Fibroblast of skin of right biceps (primary cell): ENCODE results near the gene PM20D1.
"Not testable (repeated sequence)": the region's sequence is repeated elsewhere in the genome, so short reads cannot be mapped to it uniquely, and the experiment has no call there.

Experiments used
- DNase-seq: peaks from one replicate; pipeline ENCODE4 v3.0.0-alpha.2; 2013

PM20D1 gene

DNA sequence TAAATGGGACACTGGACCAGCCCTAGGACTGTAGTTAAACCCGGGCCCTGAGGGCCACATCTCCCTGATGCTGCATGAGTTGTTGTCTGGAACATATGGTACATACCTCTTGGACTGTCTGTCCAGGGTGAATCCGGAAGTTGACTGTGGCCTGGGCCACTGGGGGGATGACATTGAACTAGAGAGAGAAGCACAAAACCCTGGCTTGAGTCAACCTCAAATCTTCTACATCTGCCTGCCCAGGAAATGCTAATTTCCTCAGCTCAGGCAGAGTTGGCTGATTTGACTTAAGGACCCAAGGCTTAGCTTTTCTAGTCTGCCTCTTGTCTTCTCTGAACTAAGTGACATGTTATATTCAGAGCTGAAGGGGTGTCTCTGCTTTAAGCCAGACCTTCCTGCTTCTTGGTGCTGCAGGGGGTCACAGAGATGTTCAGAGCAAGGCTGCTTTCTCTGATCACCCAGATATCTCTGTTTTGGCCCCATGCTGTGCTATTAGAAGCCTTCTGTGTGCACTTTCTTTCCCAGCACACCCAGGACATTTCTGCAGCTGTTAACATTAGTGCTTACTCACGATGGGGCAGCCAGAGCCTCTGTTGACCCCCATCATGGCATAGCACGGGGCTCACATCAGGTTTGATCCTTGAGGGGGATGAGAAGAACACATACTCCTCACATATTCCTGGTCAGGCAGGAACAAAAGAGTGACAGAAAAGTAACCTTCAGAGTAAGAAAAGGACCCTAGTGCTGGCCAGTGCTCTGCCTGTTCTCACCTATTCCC, 9.6 kb downstream of the PM20D1 start:
- DNase-seq, result no peak

DNA sequence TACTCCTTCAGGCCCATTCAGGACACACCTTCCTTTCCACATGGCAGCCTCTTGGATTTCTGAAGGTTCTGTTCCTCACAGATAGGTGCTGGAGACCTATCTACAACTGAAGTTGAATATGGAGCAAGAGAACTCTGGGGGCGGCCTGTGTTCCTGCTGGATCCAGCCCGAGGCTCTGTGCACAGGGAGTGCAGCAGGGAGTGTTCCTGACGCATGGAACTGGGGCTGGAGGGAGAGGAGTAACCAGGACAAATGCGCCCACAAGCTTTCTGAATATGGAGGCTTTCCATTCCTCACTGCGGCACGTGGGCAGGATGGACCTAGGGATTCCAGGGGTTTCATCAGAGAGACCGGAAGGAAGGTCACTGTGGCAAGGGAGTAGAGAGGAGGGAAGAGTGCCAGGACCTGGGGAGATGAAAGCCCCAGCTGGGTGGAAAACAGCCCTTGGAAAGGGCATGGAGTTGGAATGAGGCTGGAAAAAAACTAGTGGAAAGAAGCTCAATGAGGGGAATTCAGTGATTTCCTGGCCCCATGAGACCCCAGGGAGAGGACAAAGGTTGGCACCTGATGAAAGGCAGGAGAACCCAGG, 12.5 kb downstream of the PM20D1 start:
- DNase-seq, result no peak

DNA sequence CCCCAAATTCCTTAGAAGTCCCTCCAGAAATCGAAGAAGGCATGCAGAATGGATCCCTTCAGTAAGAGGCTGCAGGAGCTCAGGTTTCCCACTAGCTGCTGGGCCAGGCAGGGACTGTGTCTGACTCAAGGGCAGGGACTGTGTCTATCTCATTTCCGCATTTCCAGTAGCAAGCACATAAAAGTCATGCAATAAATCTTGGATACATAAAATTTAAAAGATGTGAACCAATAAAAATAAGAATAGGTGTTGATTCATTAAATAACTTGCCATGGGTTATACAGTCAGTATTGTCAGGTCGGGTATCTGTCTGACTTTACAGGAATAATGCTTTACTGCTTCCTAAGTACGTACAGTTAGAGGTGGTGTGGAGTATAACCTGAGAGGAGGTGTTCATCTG, 15.2 kb downstream of the PM20D1 start:
- DNase-seq, result no peak

DNA sequence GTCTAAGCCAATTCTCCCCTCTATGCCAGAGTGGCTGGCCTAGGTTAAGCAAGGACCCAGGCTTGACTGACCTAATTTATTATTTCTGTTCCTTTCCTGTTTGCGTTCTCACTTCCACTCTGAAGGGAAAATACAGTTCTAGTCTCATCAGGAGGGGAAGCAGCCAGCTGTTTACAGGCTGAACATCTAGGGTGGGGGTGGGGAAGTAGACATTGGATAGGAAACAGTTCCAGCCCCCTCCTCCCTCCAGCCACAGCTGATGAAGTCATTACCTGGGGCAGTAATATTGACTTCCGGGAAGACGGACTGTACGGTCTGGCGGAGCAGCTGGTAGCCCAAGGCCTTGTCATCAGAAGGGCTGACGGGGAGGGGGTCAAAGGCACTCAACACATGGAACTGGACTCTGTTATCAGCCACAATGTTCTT, 17.6 kb downstream of the PM20D1 start:
- no peak for DNase-seq

DNA sequence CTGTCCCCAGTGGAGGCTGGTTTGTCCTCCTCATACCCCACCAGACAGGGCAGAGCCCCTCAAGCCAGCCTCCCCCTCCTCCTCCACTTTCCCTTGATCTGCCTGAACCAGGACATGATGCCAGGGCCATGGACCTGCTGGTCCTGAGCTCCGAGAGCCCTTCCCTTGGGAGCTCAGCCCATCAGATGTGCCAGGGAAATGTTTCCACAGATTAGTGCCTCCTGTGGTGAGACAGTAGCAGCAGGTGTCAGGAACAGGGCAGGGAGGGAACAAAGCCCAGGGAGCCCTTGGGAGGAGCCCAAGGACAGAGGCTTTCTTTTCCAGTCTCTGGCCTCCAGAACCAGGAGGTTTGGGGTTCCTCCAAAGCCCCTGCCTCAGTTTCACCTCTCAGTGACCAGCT, 22.3 kb downstream of the PM20D1 start:
- DNase-seq, result no peak

DNA sequence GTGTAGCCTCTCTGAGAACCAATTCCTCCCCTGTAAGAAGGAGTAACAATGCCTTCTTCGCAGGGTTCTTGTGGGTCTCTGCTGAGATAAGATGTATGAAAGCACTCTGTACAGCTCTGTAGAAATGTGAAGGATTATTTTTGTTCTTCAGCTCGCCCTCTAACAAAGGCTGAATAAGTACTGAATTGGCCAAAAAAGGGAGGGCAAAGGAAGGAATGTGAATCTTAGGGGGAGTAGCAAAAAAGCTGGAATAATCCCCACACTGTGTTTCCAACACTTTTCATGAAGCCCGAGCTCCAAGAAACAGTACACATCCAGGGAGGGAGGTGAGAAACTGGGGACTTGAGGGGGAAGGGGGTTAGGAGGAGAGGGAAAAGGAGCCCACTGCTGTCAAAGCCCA, 22.9 kb downstream of the PM20D1 start:
- DNase-seq, result no peak

DNA sequence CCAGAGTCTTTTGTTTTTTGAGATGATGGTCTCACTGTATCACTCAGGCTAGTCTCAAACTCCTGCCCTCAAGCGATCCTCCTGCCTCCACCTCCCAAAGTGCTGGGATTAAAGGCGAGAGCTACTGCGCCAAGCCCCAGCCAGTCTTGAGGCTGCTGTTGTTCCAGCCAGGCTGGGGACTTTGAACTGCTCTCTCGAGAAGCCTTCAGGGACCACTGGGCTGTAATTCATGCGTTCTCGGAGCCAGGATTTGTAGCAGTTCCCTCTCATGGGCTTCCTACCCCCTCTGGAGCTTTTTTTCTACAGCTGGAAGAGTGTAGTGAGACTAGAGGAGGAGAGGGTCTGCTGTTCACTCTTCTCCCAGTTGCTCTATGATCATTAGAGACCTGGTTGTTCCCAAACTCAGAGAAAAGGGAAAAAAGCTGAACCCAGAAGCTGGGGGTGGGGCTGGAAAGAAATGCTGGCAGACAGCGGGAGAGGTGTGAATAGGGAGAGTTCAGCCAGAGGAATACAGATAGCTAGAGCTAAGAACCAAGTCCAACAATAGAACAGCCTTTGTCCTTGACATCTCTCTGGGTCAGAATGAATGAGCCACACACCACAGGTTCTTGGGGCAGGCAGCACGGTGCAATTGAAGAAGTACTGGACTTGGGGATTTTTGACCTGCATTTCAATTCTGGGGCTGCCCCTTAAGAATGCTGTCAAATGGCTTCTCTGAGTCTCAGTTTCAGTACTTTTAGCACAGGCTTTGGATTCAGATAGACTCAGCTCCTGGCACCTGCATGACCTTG, 23.7 kb downstream of the PM20D1 start:
- DNase-seq, result no peak

DNA sequence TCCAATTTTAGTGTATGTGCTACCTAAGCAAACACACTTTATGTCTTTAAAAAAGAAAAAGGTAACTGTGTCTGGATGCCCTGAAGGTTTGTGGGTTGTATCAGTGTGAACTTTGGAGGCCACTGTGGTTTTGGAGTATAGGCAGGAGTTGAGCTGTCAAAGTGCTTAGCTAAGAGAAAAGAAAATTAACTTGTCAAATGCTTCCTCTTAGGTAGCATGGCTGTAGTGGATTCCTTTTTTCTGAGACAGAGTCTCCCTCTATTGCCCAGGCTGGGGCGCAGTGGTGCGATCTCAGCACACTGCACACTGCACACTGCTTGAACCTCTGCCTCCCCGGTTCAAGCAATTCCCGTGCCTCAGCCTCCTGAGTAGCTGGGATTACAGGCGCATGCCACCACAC, 25.8 kb downstream of the PM20D1 start:
- no peak for DNase-seq

DNA sequence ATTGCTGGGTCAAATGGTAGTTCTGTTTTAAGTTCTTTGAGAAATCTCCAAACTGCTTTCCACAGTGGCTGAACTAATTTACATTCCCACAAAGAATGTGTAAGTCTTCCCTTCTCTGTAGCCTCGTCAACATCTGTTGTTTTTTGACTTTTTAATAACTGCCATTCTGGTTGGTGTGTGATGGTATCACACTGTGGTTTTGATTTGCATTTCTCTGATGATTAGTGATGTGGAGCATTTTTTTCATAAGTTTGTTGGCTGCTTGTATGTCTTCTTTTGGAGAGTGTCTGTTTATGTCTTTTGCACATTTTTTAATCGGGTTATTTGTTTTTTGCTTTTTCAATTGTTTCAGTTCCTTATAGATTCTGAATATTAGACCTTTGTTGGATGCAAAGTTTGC, 26.7 kb downstream of the PM20D1 start:
- not testable (repeated sequence) for DNase-seq

DNA sequence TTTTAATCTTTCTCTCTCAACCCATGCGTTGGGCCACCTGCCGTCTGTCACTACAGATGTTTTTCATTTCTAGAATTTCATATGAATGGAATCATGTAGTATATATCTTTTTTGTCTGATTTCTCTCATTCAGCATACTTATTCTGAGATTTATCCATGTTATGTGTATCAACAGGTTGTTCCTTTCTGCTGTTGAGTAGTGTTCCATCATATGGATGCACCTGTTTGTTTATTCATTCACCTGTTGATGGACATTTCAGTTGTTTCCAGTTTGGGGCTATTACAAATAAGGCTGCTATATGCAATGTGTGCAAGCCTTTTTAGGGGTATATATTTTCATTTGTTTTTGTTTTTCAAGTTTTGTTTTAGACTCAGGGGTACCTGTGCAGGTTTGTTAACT, 27.5 kb downstream of the PM20D1 start:
- no peak for DNase-seq

DNA sequence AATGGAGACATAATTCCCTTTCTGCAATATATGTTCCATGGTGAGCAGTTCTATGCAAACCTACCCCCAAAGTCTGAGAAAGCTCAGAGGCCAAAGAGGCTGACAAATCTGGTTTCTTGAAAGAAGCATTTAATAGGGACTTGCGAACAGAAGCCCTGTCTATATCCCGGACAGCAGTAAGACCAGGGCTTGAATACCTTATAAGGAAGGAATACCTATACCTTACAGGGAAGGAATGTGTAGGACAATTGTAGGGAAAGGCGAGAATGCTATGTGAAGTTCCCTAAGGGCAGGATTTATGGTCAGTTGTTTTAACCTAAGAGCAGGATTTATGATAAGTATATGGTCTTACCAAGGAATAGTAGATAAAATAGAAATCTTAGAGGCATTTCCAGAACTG, 31.9 kb downstream of the PM20D1 start:
- DNase-seq, result no peak

DNA sequence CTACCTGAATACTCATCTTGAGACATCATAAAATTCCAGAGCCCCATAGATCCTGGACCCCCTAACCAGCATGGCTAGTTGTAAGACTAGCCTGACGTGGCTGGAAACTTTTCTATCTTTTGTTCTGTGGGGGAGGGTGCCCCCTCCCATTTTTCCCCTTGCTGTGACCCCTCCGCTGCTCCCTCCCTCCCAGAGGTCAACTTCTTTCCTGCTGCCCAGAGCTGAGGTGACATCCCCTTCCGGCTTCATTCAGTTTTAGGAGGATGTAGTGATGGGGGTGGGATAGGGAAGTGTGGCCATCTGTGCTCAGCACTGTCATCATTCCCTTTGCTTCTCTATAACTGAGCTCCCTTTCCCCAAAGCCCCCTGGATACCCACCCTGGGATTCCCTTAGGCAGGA, 32.6 kb downstream of the PM20D1 start:
- DNase-seq, result no peak

DNA sequence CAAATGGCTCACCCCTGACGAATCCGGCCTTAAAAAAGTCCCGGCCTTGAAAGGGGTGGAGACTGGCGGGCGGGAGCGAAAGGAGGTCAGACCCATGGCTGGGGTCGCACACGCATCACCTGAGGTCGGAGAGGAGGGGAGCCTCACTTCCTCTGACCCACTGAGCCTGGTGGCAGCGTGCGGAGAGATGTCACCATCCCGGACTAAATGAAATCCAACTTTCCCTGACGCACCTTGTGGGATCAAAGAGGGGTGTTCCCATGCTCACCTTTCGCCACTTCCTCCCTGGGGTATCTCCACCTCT, 36.2 kb downstream of the PM20D1 start:
- peak; percentile 72 for DNase-seq

DNA sequence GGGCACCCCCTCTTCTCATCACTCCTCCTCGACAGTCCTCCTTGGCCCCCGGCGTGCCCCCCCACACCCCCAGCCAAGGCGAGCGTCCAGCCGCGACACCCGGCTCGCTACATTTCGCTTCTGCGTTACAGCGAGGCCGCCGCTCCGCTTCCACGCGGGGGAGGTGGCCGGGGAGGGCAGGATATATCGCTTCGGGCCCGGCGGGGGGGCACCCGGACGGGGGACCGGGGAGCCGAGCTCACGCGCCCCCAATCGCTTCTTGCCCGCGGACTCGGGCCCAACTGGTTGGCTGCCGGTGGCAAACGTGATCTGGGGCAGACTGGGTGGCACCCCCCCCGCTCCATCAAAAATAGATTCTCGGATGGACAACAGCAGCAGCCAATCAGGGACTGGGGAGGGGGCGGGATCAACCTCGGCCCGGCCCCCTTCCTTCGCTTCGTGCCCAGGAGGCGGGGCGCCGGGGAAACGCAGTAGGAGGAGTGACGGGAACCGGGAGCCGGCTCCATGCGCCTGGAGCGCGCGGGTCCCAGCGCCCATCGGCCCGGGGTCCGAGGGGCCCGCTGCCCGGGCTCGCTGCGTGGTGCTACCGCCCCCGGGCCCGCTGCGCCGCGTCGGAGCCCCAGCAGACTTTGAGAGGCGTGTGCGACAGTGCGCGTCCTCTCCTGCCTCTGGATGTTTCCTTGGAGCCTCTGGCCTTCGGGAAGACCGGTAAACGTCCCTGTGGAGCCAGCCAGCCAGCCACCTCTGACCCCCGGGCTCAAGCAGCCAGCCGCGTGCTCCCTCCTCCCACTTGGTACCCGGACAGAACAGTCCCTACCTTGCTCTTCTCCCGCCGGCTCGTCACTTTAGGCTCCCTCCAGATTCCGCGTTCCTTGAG, 36.8 kb downstream of the PM20D1 start, which contains the start of gene SLC41A1:
SLC41A1 (minus strand) TSS at position 321 of the 877 bp plus-strand sequence. CDS start 2,757 bp downstream, outside the sequence.
- peak; percentile 92 for DNase-seq

DNA sequence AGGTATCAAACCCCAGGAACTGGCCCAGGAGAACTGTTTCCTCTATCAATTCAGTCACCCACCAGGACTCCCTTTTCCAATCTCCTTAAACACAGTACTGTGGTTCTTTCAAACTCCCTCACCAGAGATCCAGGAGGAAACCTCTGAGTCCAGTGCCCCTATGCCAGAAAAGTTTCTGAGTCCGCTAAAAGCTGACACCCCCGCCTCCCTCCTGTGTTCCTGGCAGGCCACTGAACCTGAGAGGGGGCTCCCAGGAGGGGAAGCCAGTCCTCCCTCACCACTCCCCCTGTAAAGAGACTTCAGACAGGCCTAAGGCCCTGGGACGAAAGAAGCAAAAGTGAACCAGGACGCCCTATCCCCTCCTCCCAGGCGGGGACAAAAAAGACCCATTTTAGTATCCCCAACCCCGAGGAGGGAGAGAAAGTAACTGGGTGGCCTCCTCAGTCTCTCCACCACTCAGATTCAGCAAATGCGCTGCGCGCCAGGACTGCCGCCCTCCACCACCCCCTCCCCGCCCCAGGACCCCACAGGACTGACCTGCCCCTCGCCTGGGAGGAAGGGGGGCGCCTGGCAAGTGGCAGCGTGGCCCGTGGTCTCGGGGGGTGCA, 37.6 kb downstream of the PM20D1 start:
- peak; percentile 26 for DNase-seq

DNA sequence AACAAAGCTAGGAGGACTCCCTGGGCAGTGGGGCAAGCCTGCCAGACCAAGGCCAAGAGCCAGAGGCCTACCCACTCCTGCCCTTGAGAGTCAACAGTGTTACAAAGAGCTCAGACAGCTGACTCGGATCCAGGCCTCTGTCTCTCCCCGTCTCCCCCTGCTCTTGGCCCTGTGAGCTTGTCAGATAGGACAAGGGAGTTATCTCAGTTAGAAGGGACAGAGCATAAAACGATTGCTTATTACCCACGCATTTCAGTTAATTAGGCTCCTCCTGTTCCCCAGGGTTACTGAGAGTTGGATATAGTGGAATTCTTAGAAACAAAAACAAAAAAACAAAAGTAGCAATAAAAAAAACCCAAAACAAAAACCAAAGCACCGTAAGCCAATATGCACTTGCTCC, 38.3 kb downstream of the PM20D1 start:
- no peak for DNase-seq

DNA sequence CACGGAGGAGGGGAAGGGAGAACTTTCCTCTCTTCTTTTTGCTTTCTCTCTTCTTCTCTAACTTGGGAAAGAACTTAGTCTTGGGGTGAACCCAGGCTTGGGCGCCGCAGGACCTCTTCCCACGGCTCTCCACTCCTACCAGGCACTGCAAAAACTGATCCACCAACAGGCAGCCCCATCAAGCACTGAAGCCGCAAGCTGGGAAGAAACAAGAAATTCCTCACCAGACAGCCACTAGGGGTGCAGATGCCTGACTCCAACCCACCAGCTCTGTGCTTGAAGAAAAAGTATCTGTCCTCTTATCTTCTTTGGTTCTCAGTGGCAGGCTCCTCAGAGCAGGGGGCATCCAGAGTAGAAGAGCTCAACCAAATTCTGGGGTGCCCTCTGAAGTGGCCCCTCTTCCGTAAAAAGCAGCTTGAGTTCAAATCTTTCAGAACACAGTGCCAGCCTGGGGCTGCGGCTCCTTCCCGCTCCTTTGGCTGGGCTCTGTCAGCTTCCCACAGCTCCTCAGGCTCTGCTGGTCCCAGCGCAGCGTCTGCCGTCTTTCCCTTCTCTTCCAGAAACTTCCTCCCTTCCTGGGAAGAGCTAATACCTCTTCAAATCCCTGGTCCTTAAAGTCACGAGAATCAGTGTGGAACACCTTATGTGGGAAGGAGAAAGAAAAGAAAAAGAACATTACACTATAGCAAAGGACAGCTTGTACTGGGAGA, 39.3 kb downstream of the PM20D1 start:
- DNase-seq, result peak; percentile 13

DNA sequence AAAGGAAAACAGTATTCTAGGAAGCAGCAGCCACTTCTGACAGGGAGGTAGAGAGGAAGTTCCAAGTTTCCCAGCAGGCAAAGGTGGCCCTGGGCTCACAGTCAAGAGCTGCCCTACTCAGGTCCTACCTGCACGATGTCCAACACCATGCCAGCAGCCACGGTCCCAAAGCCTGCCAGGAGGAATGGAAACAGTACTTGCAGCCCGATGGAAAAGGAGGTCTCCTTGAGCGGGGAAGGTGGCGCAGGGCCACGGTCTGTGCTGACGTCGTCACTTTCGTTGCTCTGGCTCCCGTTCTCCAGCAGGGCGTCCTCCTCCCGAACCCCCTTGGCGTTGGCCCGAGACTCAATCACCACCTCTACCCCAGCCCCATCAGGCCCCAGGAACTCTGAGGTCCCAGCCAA, 40.0 kb downstream of the PM20D1 start:
- no peak for DNase-seq

DNA sequence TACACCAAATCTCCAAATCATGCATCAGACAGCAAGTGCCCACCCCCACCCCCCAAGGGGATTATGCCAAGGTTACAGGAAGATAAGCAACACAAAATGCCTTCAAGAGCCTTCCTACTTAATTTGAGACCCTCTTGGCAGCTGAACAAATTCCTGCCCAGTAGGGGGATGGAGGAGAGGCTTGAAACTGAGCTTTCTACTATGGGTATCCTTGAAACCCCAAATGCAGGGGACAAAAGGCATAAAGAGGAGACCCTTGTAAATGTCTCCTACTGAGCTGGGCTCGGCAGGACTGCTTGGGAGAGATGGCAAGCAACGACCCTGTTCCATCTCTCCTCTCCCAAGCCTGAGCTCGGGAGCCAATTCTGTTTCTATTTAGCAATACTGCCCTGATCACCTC, 40.5 kb downstream of the PM20D1 start:
- DNase-seq, result no peak

DNA sequence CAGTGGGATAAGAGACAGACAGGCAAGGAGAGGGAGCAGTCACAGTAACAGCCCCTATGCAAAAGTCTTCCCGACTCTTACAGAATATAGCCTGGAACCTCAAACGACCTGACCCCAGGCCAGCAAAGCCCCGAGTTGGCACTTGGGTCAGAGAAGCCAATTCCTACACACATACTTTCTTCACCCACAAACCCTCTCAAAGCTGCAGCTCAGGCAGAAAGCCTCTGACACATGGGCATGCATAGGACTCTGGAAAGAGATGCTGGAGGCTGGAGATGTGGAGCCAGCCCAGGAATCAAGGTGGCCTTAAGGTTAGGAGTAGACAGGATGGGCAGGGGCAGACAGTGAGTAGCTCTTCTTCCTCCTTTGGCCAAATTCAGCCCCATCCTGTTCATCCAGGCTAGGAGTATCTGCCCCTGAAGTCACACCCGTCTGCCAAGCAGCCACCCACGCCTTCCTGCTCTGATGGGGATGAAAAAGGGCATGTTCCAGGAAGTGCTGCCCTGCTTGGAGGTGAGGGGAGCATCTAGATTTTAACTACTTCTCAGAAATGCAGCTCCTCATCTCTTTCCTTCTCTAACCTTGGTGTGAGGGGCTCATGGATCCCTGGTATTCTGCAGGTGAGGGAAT, 44.7 kb downstream of the PM20D1 start:
- no peak for DNase-seq

DNA sequence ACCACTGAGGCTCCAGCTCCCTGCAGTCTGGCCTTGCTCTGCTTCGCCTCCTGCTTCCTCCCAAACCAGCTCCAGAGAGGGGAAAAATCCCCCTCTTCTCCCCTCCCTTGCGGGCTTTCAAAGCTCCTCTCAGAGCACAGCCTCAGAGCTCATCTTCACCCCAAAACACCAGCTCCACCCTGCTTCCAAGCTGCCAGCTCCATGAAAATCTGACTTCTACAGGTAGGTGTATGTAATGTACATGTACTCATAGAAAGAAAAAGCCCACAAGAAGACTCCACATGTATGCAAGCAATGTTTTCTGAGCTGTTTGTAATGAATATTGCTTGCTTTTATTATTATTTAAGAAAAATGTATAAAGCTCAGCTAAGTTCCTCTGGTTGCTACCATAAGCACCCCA, 45.3 kb downstream of the PM20D1 start:
- DNase-seq, result no peak
